GM12878 (cell line): ENCODE measurements around the gene TES. TPM values are rescaled to one million over a fixed set of nuclear protein-coding genes. Genes with fewer than 3 reads are reported as not detected.

Source experiments
- ATAC-seq: fragments of 200-7000 bp; cut with Tn5 transposase; 3 replicates; pipeline ENCODE4 v1.9.1; 2020; ENCODE audit warnings: mild to moderate bottlenecking, moderate library complexity
- BruUV-seq: library from RNA; stranded (reverse); fragments of 400-500 nt; replicated peaks from 2 replicates; lab custom pipeline; 2021; lab: Mats Ljungman, UMichigan
- CTCF ChIA-PET: fragments of 300-600 bp; sonication (Branson Sonifier 250); formaldehyde crosslinking; extraction: SDS; loops from one replicate; lab custom pipeline; 2021; ENCODE audit warnings: inconsistent platforms; lab: Yijun Ruan, JAX
- POLR2A ChIA-PET: fragments of 350-600 bp; formaldehyde crosslinking; extraction: SDS; loops from one replicate; lab custom pipeline; 2021; ENCODE audit warnings: inconsistent platforms; lab: Charles Lee
- RAD21 ChIA-PET: fragments of 300-600 bp; sonication (Branson Sonifier 250); formaldehyde crosslinking; loops from one replicate; lab custom pipeline; 2023; ENCODE audit warnings: antibody characterized with exemption; ENCODE audit not compliant: unreplicated experiment; lab: Charles Lee
- SMC1A ChIA-PET: fragments of 300-600 bp; sonication (Branson Sonifier 250); formaldehyde crosslinking; loops from one replicate; lab custom pipeline; 2023; ENCODE audit not compliant: unreplicated experiment, uncharacterized antibody; lab: Charles Lee
- DNase-seq: peaks from one replicate; pipeline ENCODE4 v3.0.0-alpha.2; 2011; ENCODE audit warnings: low read depth, low spot score
- FAIRE-seq: peaks from 3 replicates; lab custom pipeline; 2011; peaks lifted over from hg19 to GRCh38; lab: Jason Lieb, UNC
- H2AFZ ChIP-seq: 2 replicates; pipeline ENCODE4 v1.6.0; 2011; ENCODE audit warnings: low read depth, low read length, control low read depth; ENCODE audit not compliant: control insufficient read depth
- H3K27ac ChIP-seq: 2 replicates; pipeline ENCODE4 v1.5.1; 2011; ENCODE audit warnings: control low read depth; ENCODE audit not compliant: control insufficient read depth, insufficient read depth
- H3K27me3 ChIP-seq, 2 experiments: replicated peaks in 1 of 2; 2 replicates each; pipeline versions ENCODE4 v1.6.0 to v1.6.1; 2011; ENCODE audit warnings: low read length in 1 of 2; ENCODE audit not compliant: control insufficient read depth in 2 of 2, insufficient read depth in 2 of 2
- H3K36me3 ChIP-seq, 2 experiments: 2 replicates each; pipeline ENCODE4 v1.5.1; 2011; ENCODE audit warnings: low read length in 1 of 2; ENCODE audit not compliant: control insufficient read depth in 2 of 2, insufficient read depth in 2 of 2
- H3K4me1 ChIP-seq: 2 replicates; pipeline ENCODE4 v1.6.1; 2011; ENCODE audit warnings: mild to moderate bottlenecking, low read length, moderate library complexity, mixed read lengths; ENCODE audit not compliant: control insufficient read depth, insufficient read depth
- H3K4me2 ChIP-seq: 2 replicates; pipeline ENCODE4 v1.6.0; 2011; ENCODE audit warnings: control low read depth; ENCODE audit not compliant: control insufficient read depth, insufficient read depth
- H3K4me3 ChIP-seq: fragments of 200-600 bp; sonication (generic); 2 replicates; pipeline ENCODE4 v1.5.1; 2016
- H3K79me2 ChIP-seq: 2 replicates; pipeline ENCODE4 v1.6.0; 2011; ENCODE audit warnings: low read length; ENCODE audit not compliant: control insufficient read depth, insufficient read depth
- H3K9ac ChIP-seq: 2 replicates; pipeline ENCODE4 v1.8.0; 2011; ENCODE audit warnings: low read length, control low read depth, mixed read lengths; ENCODE audit not compliant: control insufficient read depth, insufficient read depth
- H3K9me3 ChIP-seq: replicated peaks from 3 replicates; pipeline ENCODE4 v1.5.1; 2011; ENCODE audit warnings: mild to moderate bottlenecking, low read length; ENCODE audit not compliant: control insufficient read depth, insufficient read depth
- H4K20me1 ChIP-seq: 2 replicates; pipeline ENCODE4 v1.6.0; 2011; ENCODE audit not compliant: control insufficient read depth, insufficient read depth
- ETV6 ChIP-seq, 2 experiments: fragments of 450-650 bp in 1 of 2; IDR thresholded peaks in 1 of 2; conservative IDR thresholded peaks in 1 of 2; 2 replicates each; pipeline ENCODE4 v1.6.1; 2014; ENCODE audit warnings: antibody characterized with exemption in 1 of 2, borderline replicate concordance in 1 of 2, low read depth in 1 of 2, mild to moderate bottlenecking in 1 of 2, moderate library complexity in 1 of 2
- SREBF2 ChIP-seq: IDR thresholded peaks from 2 replicates; pipeline ENCODE4 v1.6.1; 2012; ENCODE audit warnings: mild to moderate bottlenecking, low read length
- ZBTB33 ChIP-seq: fragments of 450-650 bp; IDR thresholded peaks from 2 replicates; pipeline ENCODE4 v1.6.1; 2017; ENCODE audit warnings: mild to moderate bottlenecking
- WGBS: methylation state at CpG from one replicate; pipeline ENCODE4 v1.1.6; 2016; ENCODE audit warnings: low lambda C conversion rate; ENCODE audit not compliant: insufficient replicate concordance, insufficient coverage; ENCODE audit errors: missing lambda C conversion rate; 5-methylcytosine and 5-hydroxymethylcytosine counted together
- in situ Hi-C: fragments of 300-500 bp; cut with MboI; formaldehyde crosslinking; loops from 9 replicates; pipeline ENCODE4 v1.14.3; 2018; ENCODE audit warnings: mixed read lengths
- intact Hi-C: fragments of 100-400 bp; cut with micrococcal nuclease; formaldehyde crosslinking; loops from one replicate; pipeline ENCODE4 v1.14.2; 2022; ENCODE audit not compliant: unreplicated experiment
- polyA plus RNA-seq, 11 experiments: library from polyadenylated mRNA; depleted of rRNA in 4 of 11; unstranded in 6 of 11; stranded (reverse) in 5 of 11; fragments of >200 nt; fragmentation: Nextera tagmentation in 4 of 11; fragmentation: Illumina TruSeq in 1 of 11; extraction: Ambion mirVana in 4 of 11; extraction: Trizol in 1 of 11; gene quantifications; 1 replicate in 1 of 11; 2 replicates in 10 of 11; pipeline versions ENCODE4 v1.2.1 to v1.2.3, GENCODE V29; 2011 to 2016; ENCODE audit warnings: inconsistent platforms in 2 of 11, missing spikeins in 2 of 11, low read depth in 1 of 11
- total RNA-seq, 4 experiments: library from RNA; depleted of rRNA in 3 of 4; stranded (reverse); fragments of >200 nt in 3 of 4; fragmentation: Illumina TruSeq in 1 of 4; extraction: Trizol in 1 of 4; gene quantifications; 2 replicates each; pipeline versions ENCODE4 v1.2.1 to v1.2.3, GENCODE V29; 2013 to 2021

The TES gene
- total and polyA plus RNA-seq, 10 of the 15 experiments (the other 5 are each of a cell fraction or from before 2014, with no cell fraction given), result 31.2 to 77.5 (median 59.2) TPM

- FAIRE-seq (no peak), ATAC-seq (no peak), DNase-seq (no peak)
- intact Hi-C loops (no loop called here), in situ Hi-C loops (no loop called here)
- Histone ChIP-seq H3K9ac (no peak overlapping the region), H3K4me2 (no peak overlapping the region), H3K36me3 (no peaks in the 10 kb centered on the region), H3K4me1 (no peaks in the 10 kb centered on the region), H3K9me3 (no peaks in the 10 kb centered on the region), H3K4me3 (no peak overlapping the region), H2AFZ (no peak overlapping the region), H3K27ac (no peak overlapping the region), H3K27me3 (no peaks in the 10 kb centered on the region; a peak in 1 of 4 replicates), H4K20me1 (no peaks in the 10 kb centered on the region), H3K79me2 (no peaks in the 10 kb centered on the region)
- BruUV-seq, result no TSS peak
- ChIA-PET POLR2A (no interaction called here), CTCF (interaction anchor here (0.6 to 2.3 kb wide), 9 partner anchors 10 to 1021 kb away, joined by 3 to 10 read pairs (median 4); no protein-coding TSS in a partner anchor), SMC1A (interaction anchor here (0.7 to 1.8 kb wide), 5 partner anchors 11 to 41 kb away, joined by 3 to 5 read pairs (median 3); no protein-coding TSS in a partner anchor), RAD21 (interaction anchor here (1.0 to 1.7 kb wide), 2 partner anchors 37 to 65 kb away, joined by 3 to 6 read pairs; no protein-coding TSS in a partner anchor)
- no peak for TF ChIP-seq SREBF2
- TF ChIP-seq ZBTB33, result no peak
- 49% methylated on average over 5 of the region's 5 CpGs for WGBS
These were observed 11.5 kb upstream of the TES start for GRCh38 chr7:116198748-116199410.

- H3K36me3 ChIP-seq, result no peaks in the 10 kb centered on the region
- DNase-seq, result no peak
- no peak for ATAC-seq
- CTCF ChIA-PET, result interaction anchor here (0.9 to 5.3 kb wide), 4 partner anchors 21 to 58 kb away, joined by 3 to 30 read pairs (median 5); no protein-coding TSS in a partner anchor
- H3K27me3 ChIP-seq, result no peaks in the 10 kb centered on the region; a peak in 1 of 4 replicates
- H3K9me3 ChIP-seq, result no peaks in the 10 kb centered on the region
- no peak for FAIRE-seq
- in situ Hi-C loops, result no loop called here
- no peaks in the 10 kb centered on the region for H3K4me1 ChIP-seq
- H3K4me3 ChIP-seq, result no peak overlapping the region
- no peaks in the 10 kb centered on the region for H3K79me2 ChIP-seq
- no peak for TF ChIP-seq ETV6 (conservative IDR thresholded peaks at IDR 0.05 in 1 of 2, IDR thresholded peaks at IDR 0.05 in 1 of 2; ENCODE audit: borderline replicate concordance in 1 of 2, low read depth in 1 of 2)
- TF ChIP-seq, all 136 proteins: peak for 0
- RAD21 ChIA-PET, result no interaction called here
- no peak overlapping the region for H3K27ac ChIP-seq
- 35% methylated on average over 1 of the region's 1 CpG for WGBS
- intact Hi-C loops, result no loop called here
- POLR2A ChIA-PET, result no interaction called here
- no peak overlapping the region for H2AFZ ChIP-seq
- H3K9ac ChIP-seq, result no peak overlapping the region
- BruUV-seq, result no TSS peak
- SMC1A ChIA-PET, result interaction anchor here (0.6 to 1.5 kb wide), 6 partner anchors 13 to 49 kb away, joined by 3 to 8 read pairs (median 3); no protein-coding TSS in a partner anchor
- no peaks in the 10 kb centered on the region for H4K20me1 ChIP-seq
- no peak overlapping the region for H3K4me2 ChIP-seq
These were observed 9.4 kb upstream of the TES start for GRCh38 chr7:116200963-116201362.
